Peyer's patch (tissue), 4 donors: Measurements from ENCODE around the gene CLEC18B. TPM values are rescaled to one million over a fixed set of nuclear protein-coding genes. Genes with fewer than 3 reads are reported as not detected.
"Not testable (repeated sequence)": the region's sequence is repeated elsewhere in the genome, so short reads cannot be mapped to it uniquely, and the experiment has no call there.

Source experiments
- DNase-seq, 3 donors: peaks; one replicate each; pipeline ENCODE4 v3.0.0-alpha.2; 2017 to 2019
- H3K27ac ChIP-seq, 4 donors: fragments of 200-600 bp; sonication (generic); one replicate each; pipeline ENCODE4 v1.5.1; 2016 to 2019
- H3K27me3 ChIP-seq, 2 donors: fragments of 200-600 bp; sonication (generic); one replicate each; pipeline ENCODE4 v1.5.1; 2019
- H3K36me3 ChIP-seq, 3 donors: fragments of 200-600 bp; sonication (generic); one replicate each; pipeline ENCODE4 v1.5.1; 2016 to 2019
- H3K4me1 ChIP-seq, 4 donors: fragments of 200-600 bp; sonication (generic); one replicate each; pipeline ENCODE4 v1.5.1; 2016 to 2019
- H3K4me3 ChIP-seq, 4 donors: fragments of 200-600 bp; sonication (generic); 1 replicate in 3 of 4; 2 replicates in 1 of 4; pipeline ENCODE4 v1.5.1; 2016 to 2019; ENCODE audit warnings: mild to moderate bottlenecking in 1 of 4
- H3K9me3 ChIP-seq, 4 donors: fragments of 200-600 bp; sonication (generic); one replicate each; pipeline ENCODE4 v1.5.1; 2016 to 2019; ENCODE audit warnings: mild to moderate bottlenecking in 1 of 4
- POLR2A ChIP-seq, 2 donors: fragments of 450-650 bp; IDR thresholded peaks; one replicate each; pipeline ENCODE4 v1.5.1; 2017; ENCODE audit warnings: antibody characterized with exemption in 2 of 2, mild to moderate bottlenecking in 2 of 2, moderate library complexity in 2 of 2
- total RNA-seq, 4 donors: library from RNA; depleted of rRNA; stranded (reverse); fragments of >200 nt; gene quantifications; one replicate each; pipeline ENCODE4 v1.1.0, GENCODE V29; 2016
- TF ChIP-seq, protein P1 (sequence below), 6 experiments: fragments of 450-650 bp in 4 of 6; fragments of 200-600 bp in 2 of 6; sonication (generic) in 1 of 6; IDR thresholded peaks; one replicate each; pipeline ENCODE4 v1.5.1; 2017 to 2019; ENCODE audit warnings: antibody characterized with exemption in 6 of 6, mild to moderate bottlenecking in 3 of 6, moderate library complexity in 1 of 6

Gene CLEC18B
- total RNA-seq, 4 donors from 2014 or later: 0.57 to 1.8 (median 1.2) TPM; not detected in 1

GRCh38 chr16:74449470-74449869 is 28.2 kb upstream of the CLEC18B start:
- H3K4me1 ChIP-seq: peaks cover 0 to 28% (median 2%) of the 10 kb centered on the region in 4 donors
- H3K27me3 ChIP-seq: no peaks in the 10 kb centered on the region
- peak overlapping the region; percentile 26 to 94 (median 78) for H3K27ac ChIP-seq
- DNase-seq: peak in 2 of 3 donors; percentile 59 to 67
- no peaks in the 10 kb centered on the region for H3K9me3 ChIP-seq
- H3K4me3 ChIP-seq: no peak overlapping the region
- no peak for TF ChIP-seq POLR2A (IDR thresholded peaks at IDR 0.05)
- TF ChIP-seq, protein P1, sequence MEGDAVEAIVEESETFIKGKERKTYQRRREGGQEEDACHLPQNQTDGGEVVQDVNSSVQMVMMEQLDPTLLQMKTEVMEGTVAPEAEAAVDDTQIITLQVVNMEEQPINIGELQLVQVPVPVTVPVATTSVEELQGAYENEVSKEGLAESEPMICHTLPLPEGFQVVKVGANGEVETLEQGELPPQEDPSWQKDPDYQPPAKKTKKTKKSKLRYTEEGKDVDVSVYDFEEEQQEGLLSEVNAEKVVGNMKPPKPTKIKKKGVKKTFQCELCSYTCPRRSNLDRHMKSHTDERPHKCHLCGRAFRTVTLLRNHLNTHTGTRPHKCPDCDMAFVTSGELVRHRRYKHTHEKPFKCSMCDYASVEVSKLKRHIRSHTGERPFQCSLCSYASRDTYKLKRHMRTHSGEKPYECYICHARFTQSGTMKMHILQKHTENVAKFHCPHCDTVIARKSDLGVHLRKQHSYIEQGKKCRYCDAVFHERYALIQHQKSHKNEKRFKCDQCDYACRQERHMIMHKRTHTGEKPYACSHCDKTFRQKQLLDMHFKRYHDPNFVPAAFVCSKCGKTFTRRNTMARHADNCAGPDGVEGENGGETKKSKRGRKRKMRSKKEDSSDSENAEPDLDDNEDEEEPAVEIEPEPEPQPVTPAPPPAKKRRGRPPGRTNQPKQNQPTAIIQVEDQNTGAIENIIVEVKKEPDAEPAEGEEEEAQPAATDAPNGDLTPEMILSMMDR (IDR thresholded peaks at IDR 0.05): peak in 1 of 6 experiments; percentile 13
- peaks cover 0 to 29% (median 0%) of the 10 kb centered on the region in 3 donors for H3K36me3 ChIP-seq

DNA sequence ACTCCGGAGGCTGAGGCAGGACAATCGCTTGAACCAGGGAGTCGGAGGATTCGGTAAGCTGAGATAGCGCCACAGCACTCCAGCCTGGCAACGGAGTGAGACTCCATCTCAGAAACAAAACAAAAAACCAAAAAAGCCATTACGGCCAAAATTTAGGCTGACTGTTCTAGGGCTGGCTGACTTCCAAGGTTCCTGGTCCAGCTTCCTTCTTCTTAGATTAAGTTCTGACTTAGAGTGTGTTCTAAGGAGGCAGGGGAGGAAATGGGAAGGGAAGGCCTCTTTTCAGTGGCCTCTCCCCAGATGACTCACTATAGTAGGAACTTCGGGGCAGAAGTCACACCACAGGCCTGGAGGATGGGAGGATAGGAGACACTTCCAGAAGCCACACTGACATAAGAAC is 27.7 kb upstream of the CLEC18B start:
- H3K36me3 ChIP-seq: peaks cover 0 to 25% (median 0%) of the 10 kb centered on the region in 3 donors
- H3K27ac ChIP-seq: peak overlapping the region in 3 of 4 donors; percentile 66 to 94 (median 89)
- H3K9me3 ChIP-seq: no peaks in the 10 kb centered on the region
- TF ChIP-seq, protein P1 (IDR thresholded peaks at IDR 0.05): no peak
- peak in 1 of 2 donors; percentile 21 for TF ChIP-seq POLR2A (IDR thresholded peaks at IDR 0.05)
- peak overlapping the region in 1 of 4 donors; percentile 27 for H3K4me3 ChIP-seq
- peak; percentile 17 to 80 (median 56) for DNase-seq
- H3K27me3 ChIP-seq: no peaks in the 10 kb centered on the region
- peaks cover 0 to 28% (median 2%) of the 10 kb centered on the region in 4 donors for H3K4me1 ChIP-seq

- H3K36me3 ChIP-seq: peaks cover 0 to 18% (median 0%) of the 10 kb centered on the region in 3 donors
- H3K9me3 ChIP-seq: no peaks in the 10 kb centered on the region
- H3K4me1 ChIP-seq: peaks cover 0 to 28% (median 2%) of the 10 kb centered on the region in 4 donors
- no peaks in the 10 kb centered on the region for H3K27me3 ChIP-seq
- H3K4me3 ChIP-seq: no peak overlapping the region
- TF ChIP-seq POLR2A (IDR thresholded peaks at IDR 0.05): no peak
- TF ChIP-seq, protein P1 (IDR thresholded peaks at IDR 0.05): no peak
- H3K27ac ChIP-seq: peak overlapping the region in 3 of 4 donors; percentile 32 to 94 (median 89)
- DNase-seq: no peak
Observed at GRCh38 chr16:74447578-74447977, 26.3 kb upstream of the CLEC18B start.

- TF ChIP-seq POLR2A (IDR thresholded peaks at IDR 0.05): no peak
- TF ChIP-seq, protein P1 (IDR thresholded peaks at IDR 0.05): no peak
- Histone ChIP-seq H3K27me3 (no peaks in the 10 kb centered on the region), H3K27ac (no peak overlapping the region), H3K4me1 (peaks cover 0 to 28% (median 2%) of the 10 kb centered on the region in 4 donors), H3K4me3 (no peak overlapping the region), H3K9me3 (no peaks in the 10 kb centered on the region), H3K36me3 (peaks cover 0 to 11% (median 0%) of the 10 kb centered on the region in 3 donors)
- DNase-seq: no peak
Observed at GRCh38 chr16:74446866-74447265, 25.6 kb upstream of the CLEC18B start.

- peaks cover 0 to 11% (median 0%) of the 10 kb centered on the region in 4 donors for H3K4me1 ChIP-seq
- not testable (repeated sequence) for DNase-seq, H3K27me3 ChIP-seq, H3K27ac ChIP-seq, H3K36me3 ChIP-seq, H3K4me3 ChIP-seq, H3K9me3 ChIP-seq
Observed at GRCh38 chr16:74443624-74444346, 22.5 kb upstream of the CLEC18B start.

GRCh38 chr16:74439685-74440084 is 18.4 kb upstream of the CLEC18B start:
- no peaks in the 10 kb centered on the region for H3K4me1 ChIP-seq
- DNase-seq: no peak
- H3K4me3 ChIP-seq: no peak overlapping the region
- TF ChIP-seq, protein P1 (IDR thresholded peaks at IDR 0.05): no peak
- no peak for TF ChIP-seq POLR2A (IDR thresholded peaks at IDR 0.05)
- no peak overlapping the region for H3K27ac ChIP-seq
- peaks cover 0 to 6% (median 0%) of the 10 kb centered on the region in 3 donors for H3K36me3 ChIP-seq
- H3K27me3 ChIP-seq: no peaks in the 10 kb centered on the region
- H3K9me3 ChIP-seq: no peaks in the 10 kb centered on the region
